H1 (cell line): ENCODE results near the gene TLL2. TPM values are rescaled to one million over a fixed set of nuclear protein-coding genes. Genes with fewer than 3 reads are reported as not detected.

Source experiments
- CHD2 ChIP-seq: IDR thresholded peaks from 2 replicates; pipeline ENCODE4 v1.6.1; 2012; ENCODE audit warnings: low read length, improper control_type of control experiment
- FOSL1 ChIP-seq: IDR thresholded peaks from 2 replicates; pipeline ENCODE4 v1.6.1; 2011; ENCODE audit warnings: mild to moderate bottlenecking, low read depth, low read length, moderate library complexity; ENCODE audit not compliant: insufficient read depth
- SIX5 ChIP-seq: IDR thresholded peaks from 2 replicates; pipeline ENCODE4 v1.6.1; 2011; ENCODE audit warnings: mild to moderate bottlenecking, low read depth, low read length
- SUZ12 ChIP-seq: fragments of 200-600 bp; sonication (generic); IDR thresholded peaks from 2 replicates; pipeline ENCODE4 v1.6.1; 2012; ENCODE audit warnings: mild to moderate bottlenecking, inconsistent platforms, low read length, moderate library complexity, mixed read lengths
- polyA plus RNA-seq, 7 experiments: library from polyadenylated mRNA; depleted of rRNA in 3 of 7; stranded (reverse) in 5 of 7; unstranded in 2 of 7; fragments of >200 nt in 5 of 7; fragments of 200-250 nt in 2 of 7; gene quantifications; 1 replicate in 5 of 7; 2 replicates in 1 of 7; 4 replicates in 1 of 7; pipeline versions ENCODE4 v1.2.1 to v1.2.3, GENCODE V29; 2011 to 2013; ENCODE audit warnings: missing spikeins in 2 of 7, mixed read lengths in 2 of 7
- total RNA-seq: library from RNA; stranded (reverse); fragmentation: NEBNext Ultra II Directional; extraction: Animal tissue kit (Norgen Biotek cat#: 25700); gene quantifications from 2 replicates; pipeline ENCODE4 v1.2.1, GENCODE V29; 2021
- TF ChIP-seq, protein P1 (sequence below): IDR thresholded peaks from 2 replicates; pipeline ENCODE4 v1.6.1; 2012; ENCODE audit warnings: inconsistent platforms

TLL2 gene
- total and polyA plus RNA-seq, 2 of the 8 experiments (the other 6 are each of a cell fraction or from before 2014, with no cell fraction given), result 2.4 to 3.2 TPM

DNA sequence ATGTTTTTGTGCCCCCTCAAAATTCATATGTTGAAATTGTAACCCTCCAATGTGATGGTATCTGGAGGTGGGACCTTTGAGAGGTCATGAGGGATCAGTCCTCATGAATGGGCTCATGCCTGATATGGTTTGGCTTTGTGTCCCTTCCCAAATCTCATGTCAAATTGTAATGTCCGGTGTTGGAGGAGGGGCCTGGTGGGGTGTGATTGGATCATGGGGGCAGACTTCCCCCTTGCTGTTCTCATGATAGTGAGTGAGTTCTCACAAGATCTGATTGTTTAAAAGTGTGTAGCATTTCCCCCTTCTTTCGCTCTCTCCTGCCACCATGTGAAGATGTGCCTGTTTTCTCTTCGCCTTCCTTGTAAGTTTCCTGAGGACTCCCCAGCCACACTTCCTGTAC, 53.4 kb downstream of the TLL2 start (continued):
- TF ChIP-seq FOSL1 (no peak), SIX5 (no peak), SUZ12 (no peak), CHD2 (no peak)
- TF ChIP-seq, protein P1, sequence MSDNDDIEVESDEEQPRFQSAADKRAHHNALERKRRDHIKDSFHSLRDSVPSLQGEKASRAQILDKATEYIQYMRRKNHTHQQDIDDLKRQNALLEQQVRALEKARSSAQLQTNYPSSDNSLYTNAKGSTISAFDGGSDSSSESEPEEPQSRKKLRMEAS, result no peak
